Transverse colon (tissue), 4 donors: ENCODE results near the gene LTB.

Experiments used
- POLR2A ChIP-seq: fragments of 450-650 bp; IDR thresholded peaks from one replicate; pipeline ENCODE4 v1.6.1; 2016; ENCODE audit warnings: antibody characterized with exemption, mild to moderate bottlenecking, moderate library complexity
- POLR2AphosphoS5 ChIP-seq, 3 donors: sonication (generic); formaldehyde crosslinking; IDR thresholded peaks; one replicate each; pipeline ENCODE4 v1.6.1; 2016; ENCODE audit warnings: antibody characterized with exemption in 3 of 3
- TF ChIP-seq, protein P1 (sequence below), 5 experiments: fragments of 200-600 bp in 3 of 5; fragments of 450-650 bp in 2 of 5; sonication (generic) in 3 of 5; IDR thresholded peaks; 1 replicate in 2 of 5; 2 replicates in 3 of 5; pipeline ENCODE4 v1.5.1; 2016 to 2017; ENCODE audit warnings: antibody characterized with exemption in 5 of 5, inconsistent platforms in 3 of 5, mild to moderate bottlenecking in 2 of 5, moderate library complexity in 1 of 5

DNA sequence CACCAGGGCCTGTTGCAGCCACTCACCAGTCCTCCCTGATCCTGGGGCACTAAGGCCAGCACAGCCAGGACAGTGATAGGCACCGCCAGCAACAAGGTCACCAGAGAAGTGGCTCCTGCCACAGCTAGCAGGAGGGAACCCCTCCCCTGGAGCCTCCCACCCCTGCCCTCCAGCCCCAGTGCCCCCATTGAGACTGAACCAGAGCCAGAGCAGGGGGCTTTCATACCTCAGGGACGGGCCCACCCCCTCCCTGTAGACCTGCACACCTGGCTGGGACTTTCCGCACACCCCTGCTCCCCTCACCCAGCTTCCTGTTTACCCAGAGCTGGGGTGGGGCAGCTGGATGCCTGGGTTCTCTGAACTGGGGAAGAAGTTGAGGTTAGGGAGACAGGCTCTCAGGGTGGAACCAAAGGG lies at the start of gene LTB:
- TF ChIP-seq POLR2AphosphoS5 (IDR thresholded peaks at IDR 0.05): no peak
- TF ChIP-seq, protein P1, sequence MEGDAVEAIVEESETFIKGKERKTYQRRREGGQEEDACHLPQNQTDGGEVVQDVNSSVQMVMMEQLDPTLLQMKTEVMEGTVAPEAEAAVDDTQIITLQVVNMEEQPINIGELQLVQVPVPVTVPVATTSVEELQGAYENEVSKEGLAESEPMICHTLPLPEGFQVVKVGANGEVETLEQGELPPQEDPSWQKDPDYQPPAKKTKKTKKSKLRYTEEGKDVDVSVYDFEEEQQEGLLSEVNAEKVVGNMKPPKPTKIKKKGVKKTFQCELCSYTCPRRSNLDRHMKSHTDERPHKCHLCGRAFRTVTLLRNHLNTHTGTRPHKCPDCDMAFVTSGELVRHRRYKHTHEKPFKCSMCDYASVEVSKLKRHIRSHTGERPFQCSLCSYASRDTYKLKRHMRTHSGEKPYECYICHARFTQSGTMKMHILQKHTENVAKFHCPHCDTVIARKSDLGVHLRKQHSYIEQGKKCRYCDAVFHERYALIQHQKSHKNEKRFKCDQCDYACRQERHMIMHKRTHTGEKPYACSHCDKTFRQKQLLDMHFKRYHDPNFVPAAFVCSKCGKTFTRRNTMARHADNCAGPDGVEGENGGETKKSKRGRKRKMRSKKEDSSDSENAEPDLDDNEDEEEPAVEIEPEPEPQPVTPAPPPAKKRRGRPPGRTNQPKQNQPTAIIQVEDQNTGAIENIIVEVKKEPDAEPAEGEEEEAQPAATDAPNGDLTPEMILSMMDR (IDR thresholded peaks at IDR 0.05): no peak
- TF ChIP-seq POLR2A: no peak
